HG03432 (cell line): ENCODE data around the gene ZNF133.
A peak's percentile ranks its signal among the peaks of the same experiment; 100 is the strongest.
"Not testable (repeated sequence)": the region's sequence is repeated elsewhere in the genome, so short reads cannot be mapped to it uniquely, and the experiment has no call there.

ENCODE experiments used
- ATAC-seq: cut with Tn5 transposase; IDR thresholded peaks from one replicate; pipeline ENCODE4 v1.9.1; 2021; ENCODE audit warnings: mild to moderate bottlenecking, moderate library complexity; ENCODE audit not compliant: unreplicated experiment

ZNF133 gene

DNA sequence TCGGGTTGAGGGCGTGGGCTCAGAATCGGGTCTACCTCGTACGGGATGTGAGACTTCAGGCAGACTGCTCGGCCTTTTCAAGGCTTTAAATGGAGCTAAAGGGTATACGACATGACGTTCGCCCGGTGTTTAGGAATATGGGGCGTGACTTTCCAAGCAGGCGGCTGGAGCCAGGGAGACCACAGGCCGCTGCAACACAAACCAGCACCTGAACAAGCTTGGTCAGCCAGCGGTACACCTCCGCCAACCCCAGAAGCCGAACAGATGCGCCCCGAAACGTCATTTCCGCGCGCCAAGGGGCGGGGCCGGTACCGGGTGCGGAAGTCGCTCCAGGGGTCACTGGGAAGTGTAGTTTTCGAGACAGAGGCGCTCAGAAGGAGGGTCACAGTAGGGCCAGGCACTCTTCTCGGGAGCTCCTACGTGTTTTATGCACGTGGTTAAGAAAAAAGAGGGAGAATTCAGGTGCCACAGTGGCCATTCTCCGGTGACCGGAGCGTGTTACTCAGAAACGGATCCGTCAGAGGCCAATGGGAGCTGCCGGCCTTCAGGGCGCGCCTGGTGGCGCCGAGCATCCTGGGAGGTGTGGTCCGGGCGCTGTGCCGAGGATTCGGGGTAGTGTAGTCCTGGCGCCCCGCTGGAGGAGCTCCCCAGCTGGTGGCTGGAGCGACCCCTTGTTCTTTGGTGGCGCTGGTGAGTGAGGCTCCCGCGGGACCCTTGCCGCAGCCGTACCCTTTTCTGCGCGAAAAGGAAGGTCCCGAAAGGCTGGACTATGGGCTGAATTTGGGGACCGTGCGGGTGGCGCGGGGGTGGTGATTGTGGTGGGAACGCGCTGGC lies at the start of gene ZNF133:
TSS of gene ZNF133 (plus strand) at position 613 of the 834 bp plus-strand sequence. CDS start 17,160 bp downstream, outside the sequence.
- peak; percentile 98 for ATAC-seq

DNA sequence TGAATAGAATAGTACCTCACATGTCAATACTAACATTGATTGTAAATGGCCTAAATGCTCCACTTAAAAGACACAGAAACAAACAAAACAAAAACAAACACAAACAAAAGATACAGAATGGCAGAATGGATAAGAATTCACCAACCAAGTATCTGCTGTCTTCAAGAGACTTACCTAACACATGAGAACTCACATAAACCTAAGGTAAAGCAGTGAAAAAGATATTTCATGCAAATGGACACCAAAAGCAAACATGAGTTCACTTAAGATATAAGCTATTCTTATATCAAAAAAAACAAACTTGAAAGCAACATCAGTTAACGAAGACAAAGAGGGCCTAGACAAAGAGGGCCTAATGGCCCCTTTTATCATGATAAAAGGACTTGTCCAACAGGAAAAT lies 47.3 kb upstream of the ZNF133 start:
- ATAC-seq, result no peak

DNA sequence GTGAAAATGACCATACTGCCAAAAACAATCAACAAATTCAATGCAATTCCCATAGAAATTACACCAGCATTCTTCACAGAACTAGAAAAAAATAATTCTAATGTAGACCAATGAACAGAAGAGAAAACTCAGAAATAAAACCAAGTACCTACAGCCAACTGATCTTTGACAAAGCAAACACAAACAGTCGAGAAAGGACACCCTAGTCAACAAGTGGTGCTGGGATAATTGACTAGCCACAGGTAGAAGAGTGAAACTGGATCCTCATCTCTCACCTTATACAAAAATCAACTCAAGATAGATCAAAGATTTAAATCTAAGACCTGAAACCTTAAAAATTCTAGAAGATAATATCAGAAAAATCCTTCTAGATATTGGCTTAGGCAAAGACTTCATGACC lies 44.5 kb upstream of the ZNF133 start:
- no peak for ATAC-seq

DNA sequence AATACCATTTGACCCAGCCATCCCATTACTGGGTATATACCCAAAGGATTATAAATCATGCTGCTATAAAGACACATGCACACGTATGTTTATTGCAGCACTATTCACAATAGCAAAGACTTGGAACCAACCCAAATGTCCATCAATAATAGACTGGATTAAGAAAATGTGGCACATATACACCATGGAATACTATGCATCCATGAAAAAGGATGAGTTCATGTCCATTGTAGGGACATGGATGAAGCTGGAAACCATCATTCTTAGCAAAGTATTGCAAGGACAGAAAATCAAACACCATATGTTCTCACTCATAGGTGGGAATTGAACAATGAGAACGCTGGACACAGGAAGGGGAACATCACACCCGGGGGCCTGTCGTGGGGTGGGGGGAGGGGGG lies 39.8 kb upstream of the ZNF133 start:
- not testable (repeated sequence) for ATAC-seq

DNA sequence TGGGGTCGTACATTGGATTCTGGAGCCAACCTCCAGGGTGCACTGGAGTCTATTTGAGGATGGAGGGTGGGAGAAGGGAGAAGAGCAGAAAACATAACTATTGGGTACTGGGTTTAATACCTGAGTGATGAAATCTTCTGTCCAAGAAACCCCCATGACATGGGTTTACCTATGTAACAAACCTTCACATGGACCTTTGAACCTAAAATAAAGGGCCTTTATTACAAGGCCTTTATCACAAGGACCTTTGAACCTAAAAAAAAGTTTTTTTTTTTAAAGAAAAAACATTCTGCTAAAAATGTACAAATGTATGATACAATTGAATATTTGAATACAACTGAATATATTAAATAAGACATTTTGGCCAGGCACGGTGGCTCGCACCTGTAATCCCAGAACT lies 38.1 kb upstream of the ZNF133 start:
- no peak for ATAC-seq

DNA sequence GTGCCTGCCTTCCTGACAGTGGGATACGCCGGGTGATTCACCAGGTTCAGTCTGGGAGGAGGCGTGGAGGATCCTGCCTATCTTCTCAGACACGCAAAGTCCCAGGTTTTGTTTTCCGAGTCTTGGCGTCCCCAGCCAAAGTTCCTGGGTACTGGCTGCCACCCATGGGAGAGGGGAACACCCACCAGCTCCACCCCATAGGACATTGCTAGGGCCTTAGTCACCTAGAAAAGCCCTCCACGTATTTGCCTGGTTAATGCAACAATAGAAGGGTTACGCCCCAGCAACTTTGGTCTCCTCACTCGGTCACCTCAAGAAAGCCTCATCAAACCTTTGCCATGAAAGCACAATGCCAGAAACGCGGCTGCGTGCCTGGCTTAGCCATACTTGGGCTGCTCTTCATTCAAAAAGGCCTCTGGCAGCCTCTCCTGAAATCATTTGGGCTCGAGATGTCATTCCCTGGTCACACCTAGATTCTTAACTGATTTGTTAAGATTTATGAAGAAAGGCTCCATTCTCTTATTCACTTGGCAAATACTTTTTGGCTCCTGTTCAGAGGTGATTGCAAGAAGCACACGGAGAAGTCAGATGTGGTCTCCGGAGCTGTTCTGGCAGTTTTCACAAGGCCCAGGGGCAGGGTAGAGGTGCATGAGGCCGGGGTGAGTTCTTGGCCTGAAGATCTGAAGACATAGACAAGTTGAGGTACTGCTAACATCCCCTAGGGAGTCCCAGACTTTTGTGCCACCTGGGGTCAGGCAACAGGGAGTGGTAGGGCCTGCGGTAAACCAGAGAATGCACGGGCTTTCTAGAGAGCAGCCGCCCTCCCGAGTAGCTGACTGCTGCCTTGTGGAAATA lies 35.5 kb upstream of the ZNF133 start:
- no peak for ATAC-seq

DNA sequence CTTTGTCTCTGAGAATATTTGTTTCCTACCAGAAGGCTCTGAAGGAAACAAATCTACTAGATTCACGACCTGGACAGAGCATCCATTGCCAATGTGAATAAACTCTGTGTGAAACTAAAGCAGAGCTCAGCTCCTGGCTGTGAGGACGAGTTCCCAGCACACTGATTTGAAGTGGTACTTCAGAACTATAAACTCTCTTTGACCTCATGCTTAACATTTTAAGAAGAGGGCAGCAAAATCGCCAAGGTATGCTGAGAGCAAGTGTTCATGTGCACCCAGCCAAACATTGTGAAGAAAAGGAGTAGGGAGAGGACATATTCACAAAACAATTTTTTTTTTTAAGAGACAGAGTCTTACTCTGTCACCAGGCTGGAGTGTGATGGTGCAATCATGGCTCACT lies 33.7 kb upstream of the ZNF133 start:
- no peak for ATAC-seq

DNA sequence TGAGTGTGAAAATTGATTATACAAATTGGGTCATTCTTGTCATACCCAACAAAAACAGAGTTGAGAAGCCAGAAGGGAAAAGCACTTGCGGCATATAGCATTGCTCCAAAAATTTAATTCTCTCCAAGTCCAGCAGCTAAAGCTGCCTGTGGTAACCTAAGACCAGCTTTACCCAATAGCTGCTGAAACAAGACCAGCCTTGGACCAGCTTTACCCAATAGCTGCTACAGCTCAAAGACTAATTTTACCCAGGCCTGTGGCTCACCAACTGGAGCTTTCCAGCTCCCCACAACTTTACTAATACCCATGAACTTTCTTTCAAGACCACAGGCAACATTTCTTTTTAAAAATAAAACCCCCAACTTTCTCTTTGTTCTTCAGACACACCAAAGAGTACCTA lies 32.8 kb upstream of the ZNF133 start:
- no peak for ATAC-seq

DNA sequence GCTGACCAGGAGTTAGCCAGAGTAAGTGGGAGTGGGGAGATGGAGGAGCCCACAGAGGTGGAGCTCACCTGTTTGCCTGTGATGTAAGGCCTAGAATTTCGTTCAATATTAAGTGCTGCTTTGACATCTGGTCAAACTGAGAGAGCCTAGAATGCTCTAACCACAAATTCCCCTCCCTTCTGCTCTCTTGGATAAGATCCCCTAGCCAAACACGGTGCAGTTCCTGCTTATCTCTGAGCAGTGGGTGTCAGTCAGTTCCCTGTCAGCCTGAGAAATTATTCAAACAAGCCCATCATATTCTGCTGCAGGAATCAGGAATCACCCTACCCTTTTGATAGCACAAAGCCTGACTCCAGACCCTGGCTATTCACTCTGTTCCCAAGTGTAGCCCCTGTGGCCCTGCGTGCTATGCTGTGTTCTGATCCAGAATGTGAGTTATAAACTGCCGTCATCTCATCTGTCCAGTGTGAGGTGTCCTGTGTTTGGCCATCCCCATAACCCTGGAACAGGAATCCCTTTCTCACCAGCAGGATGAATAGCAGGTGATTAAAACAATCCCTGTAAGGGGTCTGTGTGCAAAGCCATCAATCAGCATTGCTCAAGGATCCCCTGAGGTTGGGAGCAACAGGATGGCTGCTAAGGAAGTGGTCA lies 31.8 kb upstream of the ZNF133 start:
- ATAC-seq, result no peak

DNA sequence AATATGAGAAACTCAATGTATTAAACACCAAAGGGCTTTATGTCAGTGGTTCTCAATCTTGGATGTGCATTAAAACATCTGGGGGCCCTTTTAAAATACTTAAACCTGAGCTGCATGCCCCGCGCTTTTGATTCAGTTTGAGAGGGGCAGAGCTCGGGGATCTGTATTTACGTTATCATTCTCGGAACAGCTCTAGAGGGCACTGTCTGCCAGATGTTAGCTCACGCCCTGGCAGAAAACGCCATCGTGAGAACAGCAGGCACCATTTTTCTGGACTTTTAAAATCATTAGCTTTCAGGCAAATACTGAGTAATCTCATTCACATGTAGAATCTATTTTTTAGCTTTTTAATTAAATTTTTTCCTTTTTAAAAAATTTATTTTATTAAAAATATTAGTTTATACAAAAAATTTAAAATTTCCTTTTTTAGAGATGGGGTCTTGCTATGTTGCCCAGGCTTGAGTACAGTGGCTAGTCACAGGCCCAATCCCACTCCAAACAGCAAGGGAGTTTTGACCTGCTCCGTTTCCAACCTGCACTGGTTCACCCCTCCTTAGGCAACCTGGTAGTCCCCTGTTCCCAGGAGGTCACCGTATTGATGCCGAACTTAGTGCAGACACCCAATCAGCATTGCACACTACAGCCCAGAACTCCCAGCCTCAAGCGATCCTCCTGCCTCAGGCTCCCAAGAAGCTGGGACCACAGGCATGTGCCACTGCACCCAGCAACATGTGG lies 30.0 kb upstream of the ZNF133 start:
- no peak for ATAC-seq

DNA sequence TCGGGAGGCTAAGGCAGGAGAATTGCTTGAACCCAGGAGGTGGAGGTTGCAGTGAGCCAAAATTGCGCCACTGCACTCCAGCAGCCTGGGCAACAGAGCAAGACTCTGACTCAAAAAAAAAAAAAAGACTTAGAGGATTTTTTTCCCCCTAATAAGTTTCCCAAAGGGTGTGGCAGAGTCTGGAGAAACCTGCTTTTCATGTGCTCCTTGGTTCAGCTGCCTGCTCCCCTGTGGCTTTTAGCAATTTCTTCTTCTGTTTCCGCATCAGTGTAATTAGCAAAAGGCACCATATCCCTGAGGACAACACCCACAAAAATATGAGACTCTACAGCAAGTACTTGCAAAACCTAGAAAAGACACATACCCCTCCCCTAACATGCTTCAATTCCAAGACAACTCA lies 28.6 kb upstream of the ZNF133 start:
- ATAC-seq, result no peak

DNA sequence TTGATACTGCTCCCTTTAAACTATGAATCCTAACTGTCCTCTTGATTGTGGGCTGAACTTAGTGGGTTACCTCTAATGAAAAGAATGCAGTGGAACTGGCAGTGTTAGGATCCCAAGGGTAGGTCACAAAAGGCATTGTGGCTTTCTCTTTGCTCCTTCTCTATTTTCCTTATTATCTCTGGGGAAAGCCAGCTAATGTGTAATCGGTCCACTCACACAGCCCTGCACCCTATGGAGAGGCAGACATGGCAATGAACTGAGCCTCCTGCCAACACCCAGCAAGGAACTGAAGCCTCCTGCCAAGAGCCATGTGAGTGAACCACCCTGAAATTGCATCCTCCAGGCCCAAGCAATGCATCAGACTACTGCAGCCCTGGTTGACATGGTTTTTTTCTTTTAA lies 24.6 kb upstream of the ZNF133 start:
- no peak for ATAC-seq

DNA sequence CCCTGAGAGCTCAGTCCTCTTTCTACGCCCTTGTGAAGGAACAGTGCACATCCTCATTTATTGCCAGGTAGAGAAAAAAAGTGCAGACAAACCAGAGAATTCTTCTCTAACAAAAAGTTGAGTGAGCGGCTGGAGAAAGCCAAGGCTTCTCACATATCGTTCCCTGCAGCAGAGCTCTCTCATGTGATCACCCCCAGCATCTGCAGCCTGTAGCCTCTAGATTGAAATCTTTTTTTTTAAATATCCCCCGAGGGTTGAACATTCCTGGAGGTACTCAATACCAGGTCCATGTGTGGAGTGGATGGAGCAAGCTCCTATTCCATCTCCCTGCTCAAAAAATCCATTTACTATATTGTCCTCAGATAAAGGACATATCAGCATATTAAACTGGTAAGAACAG lies 22.9 kb upstream of the ZNF133 start:
- ATAC-seq, result no peak

DNA sequence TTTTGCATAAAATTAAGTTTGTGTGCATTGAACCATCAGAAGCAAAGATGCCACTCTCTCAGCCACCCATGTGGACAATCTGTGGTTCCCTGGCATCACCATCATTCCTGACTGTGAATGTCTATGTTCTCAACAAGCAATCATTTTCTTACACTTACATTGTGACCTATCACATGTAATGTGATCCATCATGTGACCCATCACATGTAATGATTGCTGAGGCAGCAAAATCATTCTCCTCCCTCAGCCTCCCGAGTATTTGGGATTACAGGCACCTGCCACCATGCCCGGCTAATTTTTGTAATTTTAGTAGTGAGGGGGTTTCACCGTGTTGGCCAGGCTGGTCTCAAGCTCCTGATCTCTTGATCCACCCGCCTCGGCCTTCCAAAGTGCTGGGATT lies 22.0 kb upstream of the ZNF133 start:
- ATAC-seq, result no peak

DNA sequence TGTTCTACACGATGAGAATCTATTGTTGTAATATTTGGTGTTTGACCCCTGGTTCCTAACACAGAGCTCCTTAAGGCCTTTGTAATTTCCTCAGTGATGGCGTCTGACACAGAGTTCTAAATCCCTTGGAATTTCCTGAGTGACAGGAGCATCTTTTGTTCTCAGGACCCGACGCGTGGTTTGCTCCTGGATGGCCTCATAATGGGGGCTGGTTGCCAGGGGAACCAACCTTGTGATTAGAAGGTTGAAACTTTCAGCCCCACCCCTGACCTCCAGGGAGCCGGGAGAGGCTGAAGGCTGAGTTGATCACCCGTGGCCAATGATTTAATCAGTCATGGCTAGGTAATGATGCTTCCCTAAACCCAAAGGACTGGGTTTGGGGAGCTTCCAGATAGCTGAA lies 20.5 kb upstream of the ZNF133 start:
- ATAC-seq, result no peak

DNA sequence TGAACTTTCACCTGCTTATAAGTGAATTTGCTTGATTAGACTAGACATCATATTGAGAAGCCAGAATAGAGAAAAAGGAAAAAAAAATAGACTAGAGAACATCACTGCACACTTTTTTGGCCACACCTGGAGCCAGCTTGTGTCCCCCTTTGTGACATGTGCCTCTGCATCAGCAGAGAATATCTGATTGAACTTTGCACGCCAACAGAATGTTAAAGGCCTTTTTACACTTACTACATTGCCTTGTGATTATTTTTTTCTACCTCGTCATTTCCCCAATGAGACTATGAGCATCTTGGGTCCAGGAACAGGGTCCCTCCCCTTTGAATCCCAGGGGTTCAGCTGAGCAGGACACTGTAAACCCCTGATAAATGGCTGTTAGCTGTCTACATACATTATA lies 17.2 kb upstream of the ZNF133 start:
- ATAC-seq, result no peak

DNA sequence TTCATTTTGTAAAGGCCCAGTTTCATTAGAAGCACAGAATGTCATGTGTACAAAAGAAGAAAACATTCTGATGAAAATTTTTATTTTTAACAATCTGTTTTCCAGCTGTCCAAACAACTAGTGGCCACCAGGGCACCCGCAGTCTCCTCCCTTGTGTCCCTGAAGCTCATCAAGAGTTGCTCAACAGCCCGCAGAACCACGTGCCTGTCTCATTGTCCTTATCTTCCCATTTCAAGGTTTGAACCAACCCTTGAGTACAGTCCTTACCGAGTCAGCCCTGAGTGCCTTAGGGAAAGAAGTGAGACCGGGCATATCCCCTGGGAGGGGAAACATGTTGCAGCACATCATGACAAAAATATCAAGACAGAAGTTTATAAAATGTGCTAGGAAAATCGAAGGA lies 15.9 kb upstream of the ZNF133 start:
- no peak for ATAC-seq

DNA sequence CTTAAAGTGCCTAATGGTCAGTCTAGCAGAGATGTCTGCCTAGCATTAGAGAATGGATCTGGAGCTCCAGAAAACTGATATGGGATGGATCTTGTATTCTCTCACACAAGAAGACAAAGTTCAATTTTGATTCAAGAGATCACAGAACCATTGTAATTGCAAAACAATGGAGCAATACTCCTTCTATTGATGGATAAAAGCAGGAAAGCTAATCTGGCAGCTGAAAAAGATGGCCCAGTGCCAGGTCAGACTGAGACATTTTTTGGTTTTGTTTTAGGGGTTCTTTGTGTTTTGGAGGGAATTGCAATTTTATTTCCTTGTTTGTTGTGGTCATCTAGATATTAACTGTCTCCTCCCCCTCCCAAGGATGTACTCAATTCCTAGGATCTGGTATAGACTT lies 14.6 kb upstream of the ZNF133 start:
- ATAC-seq, result no peak

DNA sequence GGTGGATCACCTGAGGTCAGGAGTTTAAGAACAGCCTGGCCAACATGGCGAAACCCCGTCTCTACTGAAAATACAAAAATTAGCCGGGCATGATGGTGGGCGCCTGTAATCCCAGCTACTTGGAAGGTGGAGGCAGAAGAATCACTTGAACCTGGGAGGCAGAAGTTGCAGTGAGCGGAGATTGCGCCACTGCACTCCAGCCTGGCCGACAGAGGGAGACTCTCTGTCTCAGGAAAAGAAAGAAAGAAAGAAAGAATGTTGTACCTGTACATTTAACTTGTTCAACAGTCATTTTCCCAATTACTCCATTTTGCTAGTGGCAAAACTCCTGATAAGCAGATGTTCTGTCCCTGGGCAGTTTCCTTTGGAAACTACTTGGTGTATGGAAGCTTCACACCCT lies 12.4 kb upstream of the ZNF133 start:
- not testable (repeated sequence) for ATAC-seq

DNA sequence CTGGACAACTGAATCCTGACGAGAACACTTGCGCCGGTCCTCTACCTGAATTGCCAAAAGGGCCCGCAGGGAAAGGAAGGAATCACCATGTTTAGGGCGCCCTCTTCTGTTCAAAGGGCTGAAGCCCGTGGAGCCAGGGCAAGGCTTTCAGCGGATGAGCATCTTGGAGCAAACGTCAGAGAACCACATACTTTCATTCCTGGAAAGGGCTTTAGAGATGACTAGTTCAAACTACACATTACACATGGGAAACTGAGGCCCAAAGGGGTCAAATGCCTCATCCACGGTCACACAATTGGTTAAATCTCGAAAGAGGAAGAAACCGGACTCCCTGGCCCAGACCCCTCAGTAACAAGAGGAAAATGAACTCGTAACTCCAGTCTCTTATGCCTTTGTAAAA lies 11.5 kb upstream of the ZNF133 start:
- peak; percentile 61 for ATAC-seq

DNA sequence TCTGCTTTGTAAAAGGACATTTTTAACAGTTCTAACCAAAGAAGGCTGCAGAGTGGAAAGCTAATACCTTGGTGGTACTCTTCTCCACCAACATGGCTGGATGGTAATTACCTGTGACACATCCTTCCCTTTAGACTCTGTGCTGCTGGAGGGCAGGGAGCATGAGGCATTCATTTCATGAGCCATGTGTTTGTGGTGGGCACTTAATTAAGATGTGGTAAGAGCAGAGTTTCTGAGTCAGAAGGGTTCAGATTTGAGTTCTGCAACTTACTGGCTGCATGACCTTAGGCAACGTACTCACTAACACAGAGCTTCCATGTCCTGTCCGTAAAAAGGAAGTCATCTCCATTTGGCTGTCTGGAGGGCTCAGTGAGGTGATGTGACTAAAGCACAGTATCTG lies 9.1 kb upstream of the ZNF133 start:
- no peak for ATAC-seq
